ENCODE data around the gene LOXL1. TPM values are rescaled to one million over a fixed set of nuclear protein-coding genes. Genes with fewer than 3 reads are reported as not detected.

The LOXL1 gene
- total RNA-seq, 1 experiment from 2014 or later: 67.5 TPM

GRCh38 chr15:73919706-73920105, 6.6 kb upstream of the LOXL1 start:
- no peak for DNase-seq (ENCODE audit: low read depth)

GRCh38 chr15:73921254-73921925, 4.9 kb upstream of the LOXL1 start:
- DNase-seq (ENCODE audit: low read depth): peak; percentile 67

GRCh38 chr15:73922186-73923151, 3.8 kb upstream of the LOXL1 start:
- peak; percentile 58 for DNase-seq (ENCODE audit: low read depth)

- no peak for DNase-seq (ENCODE audit: low read depth)
Measured at GRCh38 chr15:73923156-73923487, 3.1 kb upstream of the LOXL1 start.

GRCh38 chr15:73923488-73924164, 2.6 kb upstream of the LOXL1 start:
- no peak for DNase-seq (ENCODE audit: low read depth)

GRCh38 chr15:73924171-73924921, 1.9 kb upstream of the LOXL1 start:
- peak; percentile 95 for DNase-seq (ENCODE audit: low read depth)

GRCh38 chr15:73925848-73926218, 429 bp upstream of the LOXL1 start:
- DNase-seq (ENCODE audit: low read depth): no peak

- no peak for DNase-seq (ENCODE audit: low read depth)
Measured at GRCh38 chr15:73927003-73927475, 777 bp downstream of the LOXL1 start.

- DNase-seq (ENCODE audit: low read depth): peak; percentile 73
Measured at GRCh38 chr15:73927476-73928240, 1.4 kb downstream of the LOXL1 start.

- peak; percentile 62 for DNase-seq (ENCODE audit: low read depth)
Measured at GRCh38 chr15:73928241-73928579, 1.9 kb downstream of the LOXL1 start.

GRCh38 chr15:73928971-73929627, 2.8 kb downstream of the LOXL1 start:
- no peak for DNase-seq (ENCODE audit: low read depth)

- DNase-seq (ENCODE audit: low read depth): no peak
Measured at GRCh38 chr15:73930371-73930770, 4.1 kb downstream of the LOXL1 start.

GRCh38 chr15:73930790-73931281, 4.6 kb downstream of the LOXL1 start:
- DNase-seq (ENCODE audit: low read depth): no peak

- no peak for DNase-seq (ENCODE audit: low read depth)
Measured at GRCh38 chr15:73931441-73931840, 5.2 kb downstream of the LOXL1 start.

GRCh38 chr15:73932381-73933191, 6.3 kb downstream of the LOXL1 start:
- DNase-seq (ENCODE audit: low read depth): no peak

GRCh38 chr15:73934281-73934680, 8.0 kb downstream of the LOXL1 start:
- no peak for DNase-seq (ENCODE audit: low read depth)

GRCh38 chr15:73935547-73935946, 9.3 kb downstream of the LOXL1 start:
- no peak for DNase-seq (ENCODE audit: low read depth)

- DNase-seq (ENCODE audit: low read depth): no peak
Measured at GRCh38 chr15:73936181-73936580, 9.9 kb downstream of the LOXL1 start.
